ENCODE data around the gene ARPIN. TPM values are rescaled to one million over a fixed set of nuclear protein-coding genes. Genes with fewer than 3 reads are reported as not detected.
A peak's percentile ranks its signal among the peaks of the same experiment; 100 is the strongest.

Gene ARPIN
- total and polyA plus RNA-seq, 3 experiments from 2014 or later = 0.02 TPM; not detected in 1

GRCh38 chr15:89926158-89926557, 13.4 kb upstream of the ARPIN start:
- no peak for DNase-seq
- no peak overlapping the region for H3K4me3 Mint-ChIP-seq
- no peaks in the 10 kb centered on the region for H3K9me3 Mint-ChIP-seq
- H3K36me3 Mint-ChIP-seq = no peaks in the 10 kb centered on the region
- H3K4me3 ChIP-seq (ENCODE audit: low read length) = no peak overlapping the region
- H3K9me3 ChIP-seq (ENCODE audit: low read length) = no peaks in the 10 kb centered on the region
- POLR2A ChIA-PET = no interaction called here
- CTCF ChIA-PET = no interaction called here
- H3K27me3 Mint-ChIP-seq = no peaks in the 10 kb centered on the region
- H3K4me1 Mint-ChIP-seq = no peaks in the 10 kb centered on the region
- H3K27me3 ChIP-seq (ENCODE audit: insufficient read depth, low read length, poor library complexity, severe bottlenecking) = no peaks in the 10 kb centered on the region
- H3K4me1 ChIP-seq (ENCODE audit: insufficient read depth, low read length) = no peaks in the 10 kb centered on the region
- no peak overlapping the region for H3K27ac ChIP-seq (ENCODE audit: low read depth, low read length)
- H3K27ac Mint-ChIP-seq = no peak overlapping the region
- no peaks in the 10 kb centered on the region for H3K36me3 ChIP-seq (ENCODE audit: insufficient read depth, low read length)

DNA sequence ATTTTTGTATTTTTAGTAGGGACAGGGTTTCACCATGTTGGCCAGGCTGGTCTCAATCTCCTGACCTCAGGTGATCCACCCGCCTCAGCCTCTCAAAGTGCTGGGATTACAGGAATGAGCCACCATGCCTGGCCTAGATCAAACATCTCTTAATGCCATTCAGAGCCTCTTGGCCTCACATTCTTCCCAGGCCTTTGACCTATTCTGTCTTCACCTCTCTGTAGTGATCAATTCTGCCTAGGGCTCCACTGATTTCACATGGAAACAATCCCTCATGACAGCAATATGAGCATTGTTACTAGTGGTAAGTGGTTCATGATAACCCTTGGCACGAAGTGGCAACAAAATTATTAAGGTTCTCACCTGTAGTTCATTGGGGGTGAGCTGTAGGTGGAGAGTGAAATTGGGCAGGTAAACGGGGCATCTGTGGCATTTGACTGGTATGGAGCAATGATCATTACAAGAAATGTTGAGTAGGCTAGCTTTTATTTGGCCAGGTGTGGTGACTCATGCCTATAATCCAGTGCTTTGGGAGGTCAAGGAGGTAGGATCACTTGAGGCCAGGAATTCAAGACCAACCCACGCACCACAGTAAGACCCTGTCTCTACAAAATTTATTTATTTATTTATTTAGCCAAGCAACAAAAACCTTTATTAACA, 4.8 kb upstream of the ARPIN start:
- Histone ChIP-seq H3K4me1 (ENCODE audit: insufficient read depth, low read length) (no peaks in the 10 kb centered on the region), H3K36me3 (ENCODE audit: insufficient read depth, low read length) (no peaks in the 10 kb centered on the region), H3K4me3 (ENCODE audit: low read length) (no peak overlapping the region), H3K27ac (ENCODE audit: low read depth, low read length) (no peak overlapping the region), H3K9me3 (ENCODE audit: low read length) (no peaks in the 10 kb centered on the region), H3K27me3 (ENCODE audit: insufficient read depth, low read length, poor library complexity, severe bottlenecking) (peaks cover 7% of the 10 kb centered on the region)
- Mint-ChIP-seq H3K9me3 (no peaks in the 10 kb centered on the region), H3K36me3 (no peaks in the 10 kb centered on the region), H3K27me3 (peaks cover 14 to 33% of the 10 kb centered on the region in 2 donors), H3K27ac (peak overlapping the region in 1 of 8 donors; percentile 28), H3K4me1 (peaks cover 0 to 8% (median 1%) of the 10 kb centered on the region in 3 donors), H3K4me3 (no peak overlapping the region)
- no peak for DNase-seq
- CTCF ChIA-PET = no interaction called here
- POLR2A ChIA-PET = no interaction called here

DNA sequence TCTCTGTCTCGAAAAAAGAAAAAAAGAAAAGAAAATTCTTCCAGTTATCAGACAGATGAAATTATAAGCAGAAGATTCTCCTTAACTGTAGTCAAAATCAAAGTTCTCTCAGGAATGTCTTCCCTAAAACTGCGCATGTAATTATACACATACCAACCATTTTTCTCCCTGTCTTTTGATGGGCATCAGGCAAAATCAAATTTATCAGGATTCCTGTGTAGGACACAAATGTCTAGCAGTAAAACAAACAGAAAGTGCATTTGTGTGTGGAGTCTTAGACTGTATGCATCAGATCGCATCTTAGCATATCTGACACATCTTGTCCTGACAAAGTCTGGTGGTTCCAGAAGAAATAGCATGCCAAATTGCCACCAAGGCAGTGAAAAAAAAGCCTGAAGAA, 3.9 kb upstream of the ARPIN start:
- ChIA-PET POLR2A (no interaction called here), CTCF (no interaction called here)
- no peaks in the 10 kb centered on the region for H3K9me3 ChIP-seq (ENCODE audit: low read length)
- H3K4me1 ChIP-seq (ENCODE audit: insufficient read depth, low read length) = no peaks in the 10 kb centered on the region
- Mint-ChIP-seq H3K4me3 (no peak overlapping the region), H3K4me1 (peaks cover 0 to 8% (median 1%) of the 10 kb centered on the region in 3 donors), H3K36me3 (no peaks in the 10 kb centered on the region), H3K9me3 (no peaks in the 10 kb centered on the region), H3K27ac (no peak overlapping the region), H3K27me3 (peaks cover 22 to 39% of the 10 kb centered on the region in 2 donors)
- H3K36me3 ChIP-seq (ENCODE audit: insufficient read depth, low read length) = no peaks in the 10 kb centered on the region
- H3K27me3 ChIP-seq (ENCODE audit: insufficient read depth, low read length, poor library complexity, severe bottlenecking) = peaks cover 7% of the 10 kb centered on the region
- H3K27ac ChIP-seq (ENCODE audit: low read depth, low read length) = no peak overlapping the region
- no peak overlapping the region for H3K4me3 ChIP-seq (ENCODE audit: low read length)
- DNase-seq = no peak

- H3K4me1 ChIP-seq (ENCODE audit: insufficient read depth, low read length) = no peaks in the 10 kb centered on the region
- no peak overlapping the region for H3K27ac Mint-ChIP-seq
- no peak for DNase-seq
- H3K27ac ChIP-seq (ENCODE audit: low read depth, low read length) = no peak overlapping the region
- no peaks in the 10 kb centered on the region for H3K9me3 ChIP-seq (ENCODE audit: low read length)
- POLR2A ChIA-PET = no interaction called here
- peaks cover 7% of the 10 kb centered on the region for H3K27me3 ChIP-seq (ENCODE audit: insufficient read depth, low read length, poor library complexity, severe bottlenecking)
- H3K4me1 Mint-ChIP-seq = peaks cover 0 to 11% (median 1%) of the 10 kb centered on the region in 3 donors
- peak overlapping the region in 1 of 7 donors; percentile 18 for H3K4me3 Mint-ChIP-seq
- no peaks in the 10 kb centered on the region for H3K9me3 Mint-ChIP-seq
- H3K4me3 ChIP-seq (ENCODE audit: low read length) = no peak overlapping the region
- no peaks in the 10 kb centered on the region for H3K36me3 ChIP-seq (ENCODE audit: insufficient read depth, low read length)
- CTCF ChIA-PET = interaction anchor here (1.4 kb wide), 1 partner anchor 14 kb away, joined by 3 read pairs; no protein-coding TSS in a partner anchor
- peaks cover 30 to 59% of the 10 kb centered on the region in 2 donors for H3K27me3 Mint-ChIP-seq
- H3K36me3 Mint-ChIP-seq = no peaks in the 10 kb centered on the region
These were observed 543 bp downstream of the ARPIN start for GRCh38 chr15:89912145-89912673.

DNA sequence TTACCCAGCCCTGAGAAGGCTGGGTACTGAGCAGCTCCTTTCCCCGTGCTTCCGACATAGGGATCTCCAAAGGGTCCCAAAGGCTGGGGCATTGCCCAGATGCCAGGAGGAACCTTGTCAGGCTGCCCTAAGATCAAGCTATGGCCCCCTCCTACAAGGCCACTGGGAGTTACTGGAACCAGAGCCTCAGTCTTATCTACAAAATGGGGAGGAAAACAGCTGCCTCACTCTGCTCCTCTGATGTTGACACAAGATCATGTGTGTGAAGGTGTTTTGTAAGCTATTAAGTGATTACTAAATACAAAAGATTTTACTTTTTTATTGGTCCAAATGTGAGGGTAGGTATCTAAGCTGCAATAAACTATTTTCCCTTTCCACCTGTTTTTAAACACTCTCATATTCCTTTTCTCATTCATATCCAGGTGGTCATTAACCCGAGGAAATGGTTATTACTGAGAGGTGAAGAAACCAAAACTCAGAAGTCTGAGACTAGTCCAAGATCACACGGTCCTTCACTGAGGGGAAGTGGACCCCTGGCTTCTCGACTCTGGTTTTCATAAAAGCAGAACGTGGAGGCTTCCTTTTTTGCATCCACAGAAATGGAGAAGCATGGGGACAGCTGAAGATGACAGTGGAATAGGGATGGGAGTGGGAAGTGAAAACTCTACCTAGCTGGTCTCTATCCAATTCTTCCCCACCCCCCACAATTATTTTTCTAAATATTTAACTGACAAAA, 1.7 kb downstream of the ARPIN start:
- CTCF ChIA-PET = interaction anchor here (1.2 kb wide), 1 partner anchor 171 kb away, joined by 3 read pairs; no protein-coding TSS in a partner anchor
- Histone ChIP-seq H3K9me3 (ENCODE audit: low read length) (no peaks in the 10 kb centered on the region), H3K4me3 (ENCODE audit: low read length) (no peak overlapping the region), H3K27ac (ENCODE audit: low read depth, low read length) (no peak overlapping the region), H3K36me3 (ENCODE audit: insufficient read depth, low read length) (no peaks in the 10 kb centered on the region), H3K4me1 (ENCODE audit: insufficient read depth, low read length) (no peaks in the 10 kb centered on the region), H3K27me3 (ENCODE audit: insufficient read depth, low read length, poor library complexity, severe bottlenecking) (peaks cover 7% of the 10 kb centered on the region)
- POLR2A ChIA-PET = no interaction called here
- no peak for DNase-seq
- Mint-ChIP-seq H3K4me1 (peaks cover 0 to 11% (median 1%) of the 10 kb centered on the region in 3 donors), H3K27ac (no peak overlapping the region), H3K9me3 (no peaks in the 10 kb centered on the region), H3K36me3 (no peaks in the 10 kb centered on the region), H3K4me3 (peak overlapping the region in 1 of 7 donors; percentile 18), H3K27me3 (peaks cover 30 to 56% of the 10 kb centered on the region in 2 donors)

- POLR2A ChIA-PET = no interaction called here
These were observed 3.1 kb downstream of the ARPIN start for GRCh38 chr15:89909611-89910010.

DNA sequence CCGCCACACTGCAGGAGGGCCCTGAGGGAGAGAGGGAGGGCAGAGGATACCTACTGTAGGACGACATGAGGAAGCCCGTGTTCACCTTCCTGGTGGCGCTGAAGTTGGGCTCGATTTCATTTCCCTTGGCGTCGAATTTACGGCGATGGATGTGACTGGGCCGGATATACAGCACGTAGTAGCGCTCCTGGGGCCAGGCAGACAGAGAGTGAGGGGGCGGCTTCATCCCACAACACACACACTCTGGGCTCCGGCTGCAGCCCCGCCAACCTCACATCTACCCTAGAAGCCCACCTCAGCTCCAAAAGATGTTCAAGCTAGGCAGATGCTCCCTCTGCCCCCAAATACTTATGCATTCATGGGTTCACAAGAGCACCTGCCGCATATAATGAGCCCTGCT, 4.5 kb downstream of the ARPIN start:
- CTCF ChIA-PET = no interaction called here
- Mint-ChIP-seq H3K4me3 (no peak overlapping the region), H3K27me3 (peaks cover 26 to 54% of the 10 kb centered on the region in 2 donors), H3K9me3 (no peaks in the 10 kb centered on the region), H3K4me1 (peaks cover 0 to 7% (median 0%) of the 10 kb centered on the region in 3 donors), H3K36me3 (no peaks in the 10 kb centered on the region), H3K27ac (peak overlapping the region in 1 of 8 donors; percentile 61)
- Histone ChIP-seq H3K4me3 (ENCODE audit: low read length) (no peak overlapping the region), H3K4me1 (ENCODE audit: insufficient read depth, low read length) (no peaks in the 10 kb centered on the region), H3K27me3 (ENCODE audit: insufficient read depth, low read length, poor library complexity, severe bottlenecking) (peaks cover 4% of the 10 kb centered on the region), H3K9me3 (ENCODE audit: low read length) (no peaks in the 10 kb centered on the region), H3K27ac (ENCODE audit: low read depth, low read length) (no peak overlapping the region), H3K36me3 (ENCODE audit: insufficient read depth, low read length) (no peaks in the 10 kb centered on the region)
- POLR2A ChIA-PET = no interaction called here
- DNase-seq = no peak

More at GRCh38 chr15:89909611-89910010, 3.1 kb downstream of the ARPIN start:
- H3K9me3 Mint-ChIP-seq = no peaks in the 10 kb centered on the region
- H3K4me1 Mint-ChIP-seq = peaks cover 0 to 11% (median 1%) of the 10 kb centered on the region in 3 donors
- H3K36me3 Mint-ChIP-seq = no peaks in the 10 kb centered on the region
- no peak overlapping the region for H3K4me3 ChIP-seq (ENCODE audit: low read length)
- H3K27me3 Mint-ChIP-seq = peaks cover 30 to 59% of the 10 kb centered on the region in 2 donors
- CTCF ChIA-PET = interaction anchor here (1.2 kb wide), 1 partner anchor 170 kb away, joined by 3 read pairs; no protein-coding TSS in a partner anchor
- H3K27ac ChIP-seq (ENCODE audit: low read depth, low read length) = no peak overlapping the region
- H3K9me3 ChIP-seq (ENCODE audit: low read length) = no peaks in the 10 kb centered on the region
- peaks cover 7% of the 10 kb centered on the region for H3K27me3 ChIP-seq (ENCODE audit: insufficient read depth, low read length, poor library complexity, severe bottlenecking)
- H3K27ac Mint-ChIP-seq = no peak overlapping the region
- no peak for DNase-seq
- H3K4me3 Mint-ChIP-seq = no peak overlapping the region
- H3K4me1 ChIP-seq (ENCODE audit: insufficient read depth, low read length) = no peaks in the 10 kb centered on the region
- no peaks in the 10 kb centered on the region for H3K36me3 ChIP-seq (ENCODE audit: insufficient read depth, low read length)

GRCh38 chr15:89907289-89907688, 5.5 kb downstream of the ARPIN start:
- DNase-seq = no peak
- H3K36me3 Mint-ChIP-seq = no peaks in the 10 kb centered on the region
- Histone ChIP-seq H3K36me3 (ENCODE audit: insufficient read depth, low read length) (no peaks in the 10 kb centered on the region), H3K4me1 (ENCODE audit: insufficient read depth, low read length) (no peaks in the 10 kb centered on the region), H3K27ac (ENCODE audit: low read depth, low read length) (no peak overlapping the region), H3K9me3 (ENCODE audit: low read length) (no peaks in the 10 kb centered on the region), H3K4me3 (ENCODE audit: low read length) (no peak overlapping the region), H3K27me3 (ENCODE audit: insufficient read depth, low read length, poor library complexity, severe bottlenecking) (no peaks in the 10 kb centered on the region)
- no peaks in the 10 kb centered on the region for H3K9me3 Mint-ChIP-seq
- no peak overlapping the region for H3K27ac Mint-ChIP-seq
- ChIA-PET POLR2A (no interaction called here), CTCF (no interaction called here)
- peaks cover 21 to 55% of the 10 kb centered on the region in 2 donors for H3K27me3 Mint-ChIP-seq
- no peak overlapping the region for H3K4me3 Mint-ChIP-seq
- H3K4me1 Mint-ChIP-seq = peaks cover 0 to 3% (median 0%) of the 10 kb centered on the region in 3 donors
